GM12878 (cell line): ENCODE data around the gene GPLD1. TPM values are rescaled to one million over a fixed set of nuclear protein-coding genes. Genes with fewer than 3 reads are reported as not detected.

ENCODE experiments used
- CREB1 ChIP-seq: IDR thresholded peaks from 2 replicates; pipeline ENCODE4 v1.6.1; 2012; ENCODE audit warnings: low read depth, mild to moderate bottlenecking, inconsistent platforms
- EP300 ChIP-seq, 2 experiments: fragments of 150-350 bp in 1 of 2; IDR thresholded peaks; 2 replicates each; pipeline ENCODE4 v1.6.1; 2011 to 2012; ENCODE audit warnings: low read depth in 2 of 2, low read length in 2 of 2, borderline replicate concordance in 1 of 2, improper control_type of control experiment in 1 of 2, inconsistent platforms in 1 of 2; ENCODE audit not compliant: control insufficient read depth in 1 of 2
- EZH2 ChIP-seq: IDR thresholded peaks from 2 replicates; pipeline ENCODE4 v1.6.1; 2012; ENCODE audit warnings: low read depth, mild to moderate bottlenecking, control low read depth, inconsistent platforms, low read length, borderline replicate concordance; ENCODE audit not compliant: control insufficient read depth
- GATAD2B ChIP-seq: fragments of 450-650 bp; conservative IDR thresholded peaks from 2 replicates; pipeline ENCODE4 v1.6.1; 2017; ENCODE audit warnings: low read depth, mild to moderate bottlenecking, moderate library complexity
- KAT2A ChIP-seq: conservative IDR thresholded peaks from 2 replicates; pipeline ENCODE4 v1.6.1; 2011; ENCODE audit warnings: low read depth, low read length; ENCODE audit not compliant: control insufficient read depth
- MEF2A ChIP-seq: IDR thresholded peaks from 2 replicates; pipeline ENCODE4 v1.6.1; 2011; ENCODE audit warnings: low read depth, mild to moderate bottlenecking, low read length, moderate library complexity; ENCODE audit not compliant: insufficient read depth
- MEF2B ChIP-seq: fragments of 450-650 bp; IDR thresholded peaks from 2 replicates; pipeline ENCODE4 v1.6.1; 2018; ENCODE audit warnings: mild to moderate bottlenecking, moderate library complexity; ENCODE audit not compliant: partially characterized antibody, poor library complexity, severe bottlenecking
- MTA3 ChIP-seq: IDR thresholded peaks from 2 replicates; pipeline ENCODE4 v1.6.1; 2012; ENCODE audit warnings: low read length, inconsistent platforms, borderline replicate concordance
- MYB ChIP-seq: fragments of 150-350 bp; IDR thresholded peaks from 2 replicates; pipeline ENCODE4 v1.6.1; 2014; ENCODE audit warnings: mild to moderate bottlenecking, low read depth, low read length, borderline replicate concordance
- NFIC ChIP-seq: IDR thresholded peaks from 2 replicates; pipeline ENCODE4 v1.6.1; 2012; ENCODE audit warnings: low read depth, mild to moderate bottlenecking, inconsistent platforms, low read length, moderate library complexity
- NFYB ChIP-seq: IDR thresholded peaks from 2 replicates; pipeline ENCODE4 v1.6.1; 2011; ENCODE audit warnings: low read depth, mild to moderate bottlenecking, low read length, improper control_type of control experiment, moderate library complexity; ENCODE audit not compliant: insufficient read depth
- NR2F1 ChIP-seq: fragments of 450-650 bp; conservative IDR thresholded peaks from 2 replicates; pipeline ENCODE4 v1.6.1; 2017; ENCODE audit warnings: mild to moderate bottlenecking
- PAX5 ChIP-seq: IDR thresholded peaks from 2 replicates; pipeline ENCODE4 v1.6.1; 2011; ENCODE audit warnings: low read depth, low read length, borderline replicate concordance
- PML ChIP-seq: IDR thresholded peaks from 2 replicates; pipeline ENCODE4 v1.6.1; 2012; ENCODE audit warnings: low read length, inconsistent platforms
- RAD21 ChIP-seq: IDR thresholded peaks from 2 replicates; pipeline ENCODE4 v1.6.1; 2011; ENCODE audit warnings: mild to moderate bottlenecking, low read depth, low read length, moderate library complexity; ENCODE audit not compliant: insufficient read depth
- RCOR1 ChIP-seq: conservative IDR thresholded peaks from 2 replicates; pipeline ENCODE4 v1.6.1; 2012; ENCODE audit warnings: low read depth, low read length, improper control_type of control experiment
- RFX5 ChIP-seq: IDR thresholded peaks from 2 replicates; pipeline ENCODE4 v1.6.1; 2011; ENCODE audit warnings: low read depth, low read length, improper control_type of control experiment
- RUNX3 ChIP-seq: IDR thresholded peaks from 2 replicates; pipeline ENCODE4 v1.6.1; 2012; ENCODE audit warnings: low read length, inconsistent platforms
- SIX5 ChIP-seq: IDR thresholded peaks from 2 replicates; pipeline ENCODE4 v1.6.1; 2011; ENCODE audit warnings: mild to moderate bottlenecking, low read depth, low read length, moderate library complexity; ENCODE audit not compliant: severe bottlenecking
- STAT3 ChIP-seq: IDR thresholded peaks from 2 replicates; pipeline ENCODE4 v1.6.1; 2011; ENCODE audit warnings: low read depth, low read length, improper control_type of control experiment
- TAF1 ChIP-seq: IDR thresholded peaks from 2 replicates; pipeline ENCODE4 v1.6.1; 2011; ENCODE audit warnings: mild to moderate bottlenecking, low read depth, low read length, borderline replicate concordance
- TBL1XR1 ChIP-seq: IDR thresholded peaks from 2 replicates; pipeline ENCODE4 v1.6.1; 2012; ENCODE audit warnings: low read depth, low read length, improper control_type of control experiment
- ZBED1 ChIP-seq: IDR thresholded peaks from 2 replicates; pipeline ENCODE4 v1.6.1; 2016; ENCODE audit warnings: borderline replicate concordance
- polyA plus RNA-seq, 11 experiments: library from polyadenylated mRNA; depleted of rRNA in 4 of 11; unstranded in 6 of 11; stranded (reverse) in 5 of 11; fragments of >200 nt; fragmentation: Nextera tagmentation in 4 of 11; fragmentation: Illumina TruSeq in 1 of 11; extraction: Ambion mirVana in 4 of 11; extraction: Trizol in 1 of 11; gene quantifications; 1 replicate in 1 of 11; 2 replicates in 10 of 11; pipeline versions ENCODE4 v1.2.1 to v1.2.3, GENCODE V29; 2011 to 2016; ENCODE audit warnings: inconsistent platforms in 2 of 11, missing spikeins in 2 of 11, low read depth in 1 of 11
- total RNA-seq, 4 experiments: library from RNA; depleted of rRNA in 3 of 4; stranded (reverse); fragments of >200 nt in 3 of 4; fragmentation: Illumina TruSeq in 1 of 4; extraction: Trizol in 1 of 4; gene quantifications; 2 replicates each; pipeline versions ENCODE4 v1.2.1 to v1.2.3, GENCODE V29; 2013 to 2021
- TF ChIP-seq, protein P1 (sequence below): IDR thresholded peaks from 2 replicates; pipeline ENCODE4 v1.6.1; 2011; ENCODE audit warnings: mild to moderate bottlenecking, low read depth, low read length, moderate library complexity; ENCODE audit not compliant: insufficient replicate concordance
- TF ChIP-seq, protein P2 (sequence below): IDR thresholded peaks from 2 replicates; pipeline ENCODE4 v1.6.1; 2011; ENCODE audit warnings: low read depth, low read length, improper control_type of control experiment, borderline replicate concordance
- TF ChIP-seq, protein P3 (sequence below): fragments of 450-650 bp; conservative IDR thresholded peaks from 2 replicates; pipeline ENCODE4 v1.6.1; 2017; ENCODE audit warnings: mild to moderate bottlenecking, moderate library complexity

The GPLD1 gene
- total and polyA plus RNA-seq, 10 of the 15 experiments (the other 5 are each of a cell fraction or from before 2014, with no cell fraction given): 0.04 to 1.0 (median 0.69) TPM

DNA sequence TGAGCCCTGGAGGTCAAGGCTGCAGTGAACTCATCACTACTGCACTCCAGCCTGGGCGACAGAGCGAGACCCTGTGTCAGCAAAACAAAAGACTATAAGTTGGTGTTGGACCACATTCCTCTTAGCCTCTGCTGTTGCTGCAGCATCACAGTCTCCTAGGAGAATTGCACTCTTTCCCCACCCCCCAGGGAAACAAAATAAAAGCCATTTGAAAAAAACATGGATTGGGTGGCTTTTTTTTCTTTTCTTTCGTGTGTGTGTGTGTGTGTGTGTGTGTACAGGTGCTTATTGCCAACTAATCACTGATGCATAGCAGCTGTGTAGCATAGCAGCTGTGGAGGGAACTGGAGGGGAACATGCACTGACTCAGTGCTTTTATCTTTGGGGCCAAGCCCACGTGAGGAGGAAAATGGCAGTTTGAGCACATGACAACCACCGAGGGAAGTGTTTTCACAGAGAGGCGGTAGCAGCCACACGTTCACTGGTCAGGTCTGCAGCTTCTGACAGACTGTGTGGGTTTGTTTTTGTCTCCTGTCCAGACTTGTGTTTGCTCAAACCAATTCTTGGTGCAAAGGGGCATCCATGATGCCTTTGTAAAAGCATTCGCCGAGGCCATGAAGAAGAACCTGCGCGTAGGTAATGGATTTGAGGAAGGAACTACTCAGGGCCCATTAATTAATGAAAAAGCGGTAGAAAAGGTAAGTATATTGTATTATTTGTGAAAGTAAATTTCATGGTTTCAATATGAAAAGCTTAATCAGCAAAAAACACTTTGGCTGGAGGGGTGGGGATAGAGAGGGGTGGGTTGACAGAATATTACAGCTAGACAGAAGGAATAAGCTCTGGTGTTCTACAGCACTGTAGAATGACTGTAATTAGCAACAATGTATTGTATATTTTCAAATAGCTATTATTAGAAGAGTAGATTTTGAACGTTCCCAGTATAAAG is 33.1 kb upstream of the GPLD1 start (continued):
- TF ChIP-seq MEF2A (0 out of 2 replicates have a peak, but pooled peaks have one; percentile 30), RAD21 (no peak), NR2F1 (peak; percentile 73), KAT2A (no peak), CREB1 (0 out of 2 replicates have a peak, but pooled peaks have one; percentile 42), TAF1 (0 out of 2 replicates have a peak, but pooled peaks have one; percentile 39), GATAD2B (peak; percentile 66; the same call in 1 of the 2 replicates), RCOR1 (no peak), PAX5 (peak; percentile 86), EZH2 (no peak), SIX5 (no peak), MEF2B (peak; percentile 45), NFYB (no peak), RFX5 (no peak), MYB (peak; percentile 95), STAT3 (no peak), MTA3 (no peak), PML (0 out of 2 replicates have a peak, but pooled peaks have one; percentile 52), EP300 (IDR thresholded peaks at IDR 0.05; ENCODE audit: borderline replicate concordance in 1 of 2, control insufficient read depth in 1 of 2, low read depth in 2 of 2, low read length in 2 of 2) (peak; percentile 27 to 84; a peak in 2 of 4 replicates), NFIC (peak; percentile 55), ZBED1 (peak; percentile 57; the same call in 1 of the 2 replicates), TBL1XR1 (no peak), RUNX3 (peak; percentile 53)
- TF ChIP-seq, protein P1, sequence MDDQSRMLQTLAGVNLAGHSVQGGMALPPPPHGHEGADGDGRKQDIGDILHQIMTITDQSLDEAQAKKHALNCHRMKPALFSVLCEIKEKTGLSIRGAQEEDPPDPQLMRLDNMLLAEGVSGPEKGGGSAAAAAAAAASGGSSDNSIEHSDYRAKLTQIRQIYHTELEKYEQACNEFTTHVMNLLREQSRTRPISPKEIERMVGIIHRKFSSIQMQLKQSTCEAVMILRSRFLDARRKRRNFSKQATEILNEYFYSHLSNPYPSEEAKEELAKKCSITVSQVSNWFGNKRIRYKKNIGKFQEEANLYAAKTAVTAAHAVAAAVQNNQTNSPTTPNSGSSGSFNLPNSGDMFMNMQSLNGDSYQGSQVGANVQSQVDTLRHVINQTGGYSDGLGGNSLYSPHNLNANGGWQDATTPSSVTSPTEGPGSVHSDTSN: no peak
- TF ChIP-seq, protein P2, sequence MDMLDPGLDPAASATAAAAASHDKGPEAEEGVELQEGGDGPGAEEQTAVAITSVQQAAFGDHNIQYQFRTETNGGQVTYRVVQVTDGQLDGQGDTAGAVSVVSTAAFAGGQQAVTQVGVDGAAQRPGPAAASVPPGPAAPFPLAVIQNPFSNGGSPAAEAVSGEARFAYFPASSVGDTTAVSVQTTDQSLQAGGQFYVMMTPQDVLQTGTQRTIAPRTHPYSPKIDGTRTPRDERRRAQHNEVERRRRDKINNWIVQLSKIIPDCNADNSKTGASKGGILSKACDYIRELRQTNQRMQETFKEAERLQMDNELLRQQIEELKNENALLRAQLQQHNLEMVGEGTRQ: peak; percentile 80
- TF ChIP-seq, protein P3, sequence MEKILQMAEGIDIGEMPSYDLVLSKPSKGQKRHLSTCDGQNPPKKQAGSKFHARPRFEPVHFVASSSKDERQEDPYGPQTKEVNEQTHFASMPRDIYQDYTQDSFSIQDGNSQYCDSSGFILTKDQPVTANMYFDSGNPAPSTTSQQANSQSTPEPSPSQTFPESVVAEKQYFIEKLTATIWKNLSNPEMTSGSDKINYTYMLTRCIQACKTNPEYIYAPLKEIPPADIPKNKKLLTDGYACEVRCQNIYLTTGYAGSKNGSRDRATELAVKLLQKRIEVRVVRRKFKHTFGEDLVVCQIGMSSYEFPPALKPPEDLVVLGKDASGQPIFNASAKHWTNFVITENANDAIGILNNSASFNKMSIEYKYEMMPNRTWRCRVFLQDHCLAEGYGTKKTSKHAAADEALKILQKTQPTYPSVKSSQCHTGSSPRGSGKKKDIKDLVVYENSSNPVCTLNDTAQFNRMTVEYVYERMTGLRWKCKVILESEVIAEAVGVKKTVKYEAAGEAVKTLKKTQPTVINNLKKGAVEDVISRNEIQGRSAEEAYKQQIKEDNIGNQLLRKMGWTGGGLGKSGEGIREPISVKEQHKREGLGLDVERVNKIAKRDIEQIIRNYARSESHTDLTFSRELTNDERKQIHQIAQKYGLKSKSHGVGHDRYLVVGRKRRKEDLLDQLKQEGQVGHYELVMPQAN: no peak
